Left ventricle myocardium inferior (tissue), 1 donor: Measurements from ENCODE around the gene AQR. TPM values are rescaled to one million over a fixed set of nuclear protein-coding genes. Genes with fewer than 3 reads are reported as not detected.
"Not testable (repeated sequence)": the region's sequence is repeated elsewhere in the genome, so short reads cannot be mapped to it uniquely, and the experiment has no call there.

Experiments used
- DNase-seq: peaks from one replicate; pipeline ENCODE4 v3.0.0-alpha.2; 2020
- H3K27ac ChIP-seq: fragments of 200-600 bp; replicated peaks from 2 replicates; pipeline ENCODE4 v1.8.0; 2021
- H3K27me3 ChIP-seq: fragments of 200-600 bp; 2 replicates; pipeline ENCODE4 v1.8.0; 2021; ENCODE audit warnings: low read depth
- H3K36me3 ChIP-seq: fragments of 200-600 bp; 2 replicates; pipeline ENCODE4 v1.8.0; 2021
- H3K4me1 ChIP-seq: fragments of 200-600 bp; 2 replicates; pipeline ENCODE4 v1.8.0; 2021
- H3K4me3 ChIP-seq: fragments of 200-600 bp; 2 replicates; pipeline ENCODE4 v1.8.0; 2021; ENCODE audit warnings: mild to moderate bottlenecking, moderate library complexity
- H3K9me3 ChIP-seq: fragments of 200-600 bp; replicated peaks from 2 replicates; pipeline ENCODE4 v1.8.0; 2021
- CTCF ChIP-seq: fragments of 200-600 bp; IDR thresholded peaks from 2 replicates; pipeline ENCODE4 v1.8.0; 2021; ENCODE audit warnings: antibody characterized with exemption, mild to moderate bottlenecking, borderline replicate concordance
- intact Hi-C: fragments of 100-400 bp; cut with micrococcal nuclease; formaldehyde crosslinking; loops from one replicate; pipeline ENCODE4 v1.11.0; 2022
- total RNA-seq: library from RNA; stranded (reverse); fragmentation: NEBNext Ultra II Directional; extraction: Animal tissue kit (Norgen Biotek cat#: 25700); gene quantifications from one replicate; pipeline ENCODE4 v1.2.1, GENCODE V29; 2021
- donor health status: DM: no; HTN: yes; CAD: no; lungs with severe emphysema.

The AQR gene
- total RNA-seq, 1 donor from 2014 or later: 9.8 TPM

- Histone ChIP-seq H3K4me1 (peaks cover 1% of the 10 kb centered on the region), H3K36me3 (no peaks in the 10 kb centered on the region), H3K4me3 (no peak overlapping the region), H3K9me3 (no peaks in the 10 kb centered on the region), H3K27ac (no peak overlapping the region), H3K27me3 (no peaks in the 10 kb centered on the region)
- no peak for DNase-seq
- no peak for TF ChIP-seq CTCF
- intact Hi-C loops: no loop called here
Measured at GRCh38 chr15:34818526-34818925, 151.0 kb downstream of the AQR start.

GRCh38 chr15:34815836-34816235 is 153.7 kb downstream of the AQR start:
- Histone ChIP-seq H3K27ac (no peak overlapping the region), H3K9me3 (no peaks in the 10 kb centered on the region), H3K36me3 (no peaks in the 10 kb centered on the region), H3K4me1 (peaks cover 14% of the 10 kb centered on the region), H3K27me3 (no peaks in the 10 kb centered on the region), H3K4me3 (no peak overlapping the region)
- intact Hi-C loops: no loop called here
- TF ChIP-seq CTCF: no peak
- no peak for DNase-seq

- intact Hi-C loops: no loop called here
- H3K27ac ChIP-seq: no peak overlapping the region
Measured at GRCh38 chr15:34813446-34814190, 155.9 kb downstream of the AQR start.

GRCh38 chr15:34812868-34813365 is 156.6 kb downstream of the AQR start:
- H3K27ac ChIP-seq, DNase-seq, H3K27me3 ChIP-seq, H3K4me3 ChIP-seq, H3K36me3 ChIP-seq, H3K9me3 ChIP-seq, intact Hi-C loops: not testable (repeated sequence)
- peaks cover 14% of the 10 kb centered on the region for H3K4me1 ChIP-seq

More at GRCh38 chr15:34813446-34814190, 155.9 kb downstream of the AQR start:
- H3K4me3 ChIP-seq: no peak overlapping the region
- peaks cover 14% of the 10 kb centered on the region for H3K4me1 ChIP-seq
- H3K9me3 ChIP-seq: no peaks in the 10 kb centered on the region
- H3K36me3 ChIP-seq: no peaks in the 10 kb centered on the region
- no peak for DNase-seq
- no peaks in the 10 kb centered on the region for H3K27me3 ChIP-seq
- TF ChIP-seq CTCF: no peak

- intact Hi-C loops: no loop called here
- peaks cover 2% of the 10 kb centered on the region for H3K9me3 ChIP-seq
- no peak overlapping the region for H3K27ac ChIP-seq
Measured at GRCh38 chr15:34812369-34812768, 157.2 kb downstream of the AQR start.

More at GRCh38 chr15:34812369-34812768, 157.2 kb downstream of the AQR start:
- no peak for TF ChIP-seq CTCF
- no peaks in the 10 kb centered on the region for H3K27me3 ChIP-seq
- H3K36me3 ChIP-seq: no peaks in the 10 kb centered on the region
- H3K4me1 ChIP-seq: peaks cover 14% of the 10 kb centered on the region
- DNase-seq: no peak
- H3K4me3 ChIP-seq: no peak overlapping the region
